ENCODE measurements around the gene SEMA3B. TPM values are rescaled to one million over a fixed set of nuclear protein-coding genes. Genes with fewer than 3 reads are reported as not detected.
"Not testable (repeated sequence)": the region's sequence is repeated elsewhere in the genome, so short reads cannot be mapped to it uniquely, and the experiment has no call there.

SEMA3B gene
- total RNA-seq, 2 donors from 2014 or later, result 8.7 to 32.0 TPM

DNA sequence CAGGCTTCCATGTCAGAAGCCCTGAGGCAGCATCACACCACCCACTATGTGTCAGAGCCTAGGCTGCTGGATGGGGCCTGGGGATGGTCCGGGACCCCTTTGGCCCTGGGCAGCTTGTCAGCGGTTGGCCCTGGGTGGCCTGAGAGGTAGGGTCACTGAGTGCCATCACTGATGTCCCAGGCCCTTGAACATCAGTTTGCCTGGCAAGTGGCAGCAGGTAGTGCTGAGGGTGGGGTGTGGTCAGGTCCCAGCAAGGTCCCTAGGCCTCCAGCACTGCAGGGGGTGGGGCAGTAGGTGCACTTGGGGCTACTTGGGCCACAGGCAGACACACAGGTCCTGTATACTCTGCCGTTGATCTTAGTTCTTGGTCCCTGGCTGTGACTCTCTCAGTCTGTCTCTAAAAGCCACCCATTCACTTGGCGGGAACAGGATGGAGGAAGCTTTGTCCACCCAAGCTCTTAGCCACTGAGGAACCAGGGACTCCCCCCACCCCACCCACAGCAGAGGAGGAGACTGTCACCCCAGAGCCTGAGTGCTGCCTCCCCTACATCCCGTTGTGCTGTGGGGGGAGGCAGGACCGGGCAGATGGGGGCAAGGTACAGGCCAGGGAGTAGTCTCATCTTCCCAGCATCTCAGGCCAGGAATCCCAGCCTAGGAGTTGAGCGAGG, 27.1 kb upstream of the SEMA3B start:
- Histone ChIP-seq H3K4me1 (replicated peaks) (peaks cover 29% of the 10 kb centered on the region), H3K4me3 (no peak overlapping the region), H3K27ac (peak overlapping the region in 1 of 2 donors; percentile 29), H3K9me3 (no peaks in the 10 kb centered on the region), H3K27me3 (replicated peaks; ENCODE audit: insufficient read depth) (no peaks in the 10 kb centered on the region), H3K36me3 (no peaks in the 10 kb centered on the region)
- 68% methylated on average over 7 of the region's 7 CpGs for WGBS
- intact Hi-C loops (cut with DNase I), result no loop called here
- DNase-seq (ENCODE audit: low spot score), result no peak
- TF ChIP-seq POLR2AphosphoS5 (IDR thresholded peaks at IDR 0.05), result no peak
- no peak for TF ChIP-seq POLR2A (IDR thresholded peaks at IDR 0.05)
- TF ChIP-seq, protein P1, sequence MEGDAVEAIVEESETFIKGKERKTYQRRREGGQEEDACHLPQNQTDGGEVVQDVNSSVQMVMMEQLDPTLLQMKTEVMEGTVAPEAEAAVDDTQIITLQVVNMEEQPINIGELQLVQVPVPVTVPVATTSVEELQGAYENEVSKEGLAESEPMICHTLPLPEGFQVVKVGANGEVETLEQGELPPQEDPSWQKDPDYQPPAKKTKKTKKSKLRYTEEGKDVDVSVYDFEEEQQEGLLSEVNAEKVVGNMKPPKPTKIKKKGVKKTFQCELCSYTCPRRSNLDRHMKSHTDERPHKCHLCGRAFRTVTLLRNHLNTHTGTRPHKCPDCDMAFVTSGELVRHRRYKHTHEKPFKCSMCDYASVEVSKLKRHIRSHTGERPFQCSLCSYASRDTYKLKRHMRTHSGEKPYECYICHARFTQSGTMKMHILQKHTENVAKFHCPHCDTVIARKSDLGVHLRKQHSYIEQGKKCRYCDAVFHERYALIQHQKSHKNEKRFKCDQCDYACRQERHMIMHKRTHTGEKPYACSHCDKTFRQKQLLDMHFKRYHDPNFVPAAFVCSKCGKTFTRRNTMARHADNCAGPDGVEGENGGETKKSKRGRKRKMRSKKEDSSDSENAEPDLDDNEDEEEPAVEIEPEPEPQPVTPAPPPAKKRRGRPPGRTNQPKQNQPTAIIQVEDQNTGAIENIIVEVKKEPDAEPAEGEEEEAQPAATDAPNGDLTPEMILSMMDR (IDR thresholded peaks at IDR 0.05), result no peak

DNA sequence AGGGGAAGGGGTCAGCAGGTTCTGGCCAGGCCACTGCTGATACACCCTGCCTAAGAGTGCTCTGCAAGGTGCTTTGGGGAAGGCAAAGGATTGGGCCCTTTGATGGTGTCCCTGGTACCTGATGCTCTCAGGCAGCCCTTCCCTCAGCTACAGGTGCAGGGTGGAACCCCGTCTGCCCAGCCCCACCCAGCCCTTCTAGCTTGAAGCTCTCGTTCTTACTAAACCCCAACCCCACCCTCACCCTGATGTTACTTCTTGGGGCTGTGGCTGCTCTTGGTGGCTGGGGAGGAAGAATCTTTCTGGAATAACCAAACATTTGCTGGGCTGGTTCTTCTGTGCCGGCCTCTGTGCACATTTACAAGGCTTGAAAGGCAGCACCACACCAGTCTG, 26.6 kb upstream of the SEMA3B start:
- 54% methylated on average over 3 of the region's 3 CpGs for WGBS
- Histone ChIP-seq H3K4me3 (no peak overlapping the region), H3K36me3 (no peaks in the 10 kb centered on the region), H3K9me3 (no peaks in the 10 kb centered on the region), H3K27ac (peak overlapping the region in 1 of 2 donors; percentile 40), H3K27me3 (replicated peaks; ENCODE audit: insufficient read depth) (no peaks in the 10 kb centered on the region), H3K4me1 (replicated peaks) (peaks cover 29% of the 10 kb centered on the region)
- DNase-seq (ENCODE audit: low spot score), result no peak
- TF ChIP-seq, protein P1 (IDR thresholded peaks at IDR 0.05), result no peak
- TF ChIP-seq POLR2AphosphoS5 (IDR thresholded peaks at IDR 0.05) (no peak), POLR2A (IDR thresholded peaks at IDR 0.05) (no peak)
- intact Hi-C loops (cut with DNase I), result no loop called here

DNA sequence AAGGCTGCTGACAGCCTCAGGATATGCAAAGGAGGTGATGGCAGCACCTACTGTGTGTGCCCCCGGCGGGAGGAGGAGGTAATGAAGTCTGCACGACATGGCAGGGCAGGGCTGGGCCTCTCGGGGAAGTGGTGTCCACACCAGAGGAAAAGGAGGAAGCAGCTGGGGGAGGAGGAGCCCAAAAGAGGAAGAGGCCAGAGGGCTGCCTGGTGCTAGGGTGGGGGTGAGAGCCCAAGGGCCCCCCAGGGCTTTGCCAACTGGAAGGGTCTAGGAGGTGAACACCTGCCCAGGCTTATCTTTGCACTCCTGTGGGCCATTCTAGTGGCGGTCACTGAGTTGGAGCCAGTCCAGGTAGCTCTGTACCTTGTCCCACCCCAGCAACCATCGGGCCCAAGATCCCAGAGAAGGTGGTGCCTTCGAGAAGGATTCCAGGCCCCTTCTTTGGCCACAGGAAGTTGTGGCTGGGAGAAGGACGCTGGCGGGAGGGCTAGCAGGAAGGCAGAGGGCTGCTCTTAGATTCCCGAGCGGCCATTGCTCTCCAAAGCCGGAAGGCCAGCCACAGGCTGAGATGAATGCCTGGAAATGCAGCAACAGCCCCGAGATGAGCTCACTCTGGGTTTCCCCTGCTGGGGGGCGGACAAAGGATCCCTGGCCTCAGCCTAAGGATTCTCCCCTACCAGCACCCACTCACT, 25.9 kb upstream of the SEMA3B start:
- no peak overlapping the region for H3K4me3 ChIP-seq
- H3K4me1 ChIP-seq (replicated peaks), result peaks cover 24% of the 10 kb centered on the region
- peak overlapping the region in 1 of 2 donors; percentile 40 for H3K27ac ChIP-seq
- no peaks in the 10 kb centered on the region for H3K36me3 ChIP-seq
- no peak for DNase-seq (ENCODE audit: low spot score)
- intact Hi-C loops (cut with DNase I), result no loop called here
- 49% methylated on average over 14 of the region's 14 CpGs for WGBS
- no peaks in the 10 kb centered on the region for H3K27me3 ChIP-seq (replicated peaks; ENCODE audit: insufficient read depth)
- no peak for TF ChIP-seq POLR2A (IDR thresholded peaks at IDR 0.05)
- TF ChIP-seq, protein P1 (IDR thresholded peaks at IDR 0.05), result peak in 1 of 4 experiments; percentile 18
- no peaks in the 10 kb centered on the region for H3K9me3 ChIP-seq

- WGBS, result 76% methylated on average over 4 of the region's 4 CpGs
- Histone ChIP-seq H3K4me3 (no peak overlapping the region), H3K9me3 (no peaks in the 10 kb centered on the region), H3K36me3 (no peaks in the 10 kb centered on the region), H3K27ac (peak overlapping the region in 1 of 2 donors; percentile 40), H3K27me3 (replicated peaks; ENCODE audit: insufficient read depth) (no peaks in the 10 kb centered on the region), H3K4me1 (replicated peaks) (peaks cover 19% of the 10 kb centered on the region)
- no peak for DNase-seq (ENCODE audit: low spot score)
- TF ChIP-seq POLR2AphosphoS5 (IDR thresholded peaks at IDR 0.05) (no peak), POLR2A (IDR thresholded peaks at IDR 0.05) (no peak)
- TF ChIP-seq, protein P1 (IDR thresholded peaks at IDR 0.05), result no peak
- intact Hi-C loops (cut with DNase I), result no loop called here
Observed at GRCh38 chr3:50243543-50243895, 25.4 kb upstream of the SEMA3B start.

- intact Hi-C loops (cut with DNase I); H3K36me3 ChIP-seq; DNase-seq (ENCODE audit: low spot score); H3K4me1 ChIP-seq (replicated peaks); H3K27me3 ChIP-seq (replicated peaks; ENCODE audit: insufficient read depth); H3K4me3 ChIP-seq; H3K9me3 ChIP-seq; H3K27ac ChIP-seq: not testable (repeated sequence)
- 78% methylated on average over 6 of the region's 6 CpGs for WGBS
Observed at GRCh38 chr3:50244813-50245212, 24.1 kb upstream of the SEMA3B start.

Data from prostate gland (tissue), 2 donors.